PC-3 (cell line): ENCODE data around the gene ZNF423. TPM values are rescaled to one million over a fixed set of nuclear protein-coding genes. Genes with fewer than 3 reads are reported as not detected.
A peak's percentile ranks its signal among the peaks of the same experiment; 100 is the strongest.

Experiments used
- ATAC-seq: fragments of 200-7000 bp; cut with Tn5 transposase; 2 replicates; pipeline ENCODE4 v1.9.1; 2020; ENCODE audit warnings: mild to moderate bottlenecking, moderate library complexity
- BruUV-seq: library from RNA; stranded (reverse); fragments of 400-500 nt; replicated peaks from 2 replicates; lab custom pipeline; 2021; lab: Mats Ljungman, UMichigan
- CTCF ChIA-PET: fragments of 300-600 bp; sonication (Branson Sonifier 250); formaldehyde crosslinking; loops from one replicate; lab custom pipeline; 2022; ENCODE audit warnings: antibody characterized with exemption; lab: Charles Lee
- POLR2A ChIA-PET: fragments of 300-600 bp; sonication (Branson Sonifier 250); formaldehyde crosslinking; loops from one replicate; lab custom pipeline; 2022; ENCODE audit warnings: antibody characterized with exemption; ENCODE audit not compliant: unreplicated experiment; lab: Charles Lee
- DNase-seq: peaks from one replicate; pipeline ENCODE4 v3.0.0-alpha.2; 2015
- H2AFZ ChIP-seq: fragments of 300-600 bp; sonication (generic); 2 replicates; pipeline ENCODE4 v1.6.0; 2016; ENCODE audit warnings: antibody characterized with exemption, low read length
- H3F3A ChIP-seq: fragments of 300-600 bp; sonication (generic); one replicate; pipeline ENCODE4 v1.6.0; 2017; ENCODE audit warnings: antibody characterized with exemption, low read length, control low read depth, mild to moderate bottlenecking; ENCODE audit not compliant: unreplicated experiment
- H3K27ac ChIP-seq: fragments of 300-600 bp; sonication (generic); 2 replicates; pipeline ENCODE4 v1.5.1; 2016; ENCODE audit warnings: mild to moderate bottlenecking, low read length
- H3K27me3 ChIP-seq: fragments of 300-600 bp; sonication (generic); 2 replicates; pipeline ENCODE4 v1.6.1; 2016; ENCODE audit warnings: low read length, mixed read lengths
- H3K36me3 ChIP-seq: fragments of 300-600 bp; sonication (generic); 2 replicates; pipeline ENCODE4 v1.6.1; 2016; ENCODE audit warnings: low read depth, mixed run types, low read length, mixed read lengths
- H3K4me1 ChIP-seq: fragments of 300-600 bp; sonication (generic); 2 replicates; pipeline ENCODE4 v1.5.1; 2016; ENCODE audit warnings: low read length; ENCODE audit not compliant: insufficient read depth
- H3K4me2 ChIP-seq: fragments of 300-600 bp; sonication (generic); 2 replicates; pipeline ENCODE4 v1.6.0; 2016; ENCODE audit warnings: low read length
- H3K4me3 ChIP-seq: fragments of 300-600 bp; sonication (generic); 2 replicates; pipeline ENCODE4 v1.5.1; 2016; ENCODE audit warnings: mild to moderate bottlenecking, low read length, mixed read lengths
- H3K79me2 ChIP-seq: fragments of 300-600 bp; sonication (generic); 2 replicates; pipeline ENCODE4 v1.6.1; 2017; ENCODE audit warnings: low read length, mixed read lengths
- H3K9ac ChIP-seq: fragments of 300-600 bp; sonication (generic); 2 replicates; pipeline ENCODE4 v1.6.0; 2016; ENCODE audit warnings: mild to moderate bottlenecking, low read length
- H3K9me2 ChIP-seq: fragments of 300-600 bp; sonication (generic); replicated peaks from 2 replicates; pipeline ENCODE4 v1.6.1; 2016; ENCODE audit warnings: mixed run types, low read length, mixed read lengths
- H3K9me3 ChIP-seq: fragments of 300-600 bp; sonication (generic); 2 replicates; pipeline ENCODE4 v1.6.1; 2016; ENCODE audit warnings: low read length, mixed read lengths
- H4K20me1 ChIP-seq: fragments of 300-600 bp; sonication (generic); 2 replicates; pipeline ENCODE4 v1.6.1; 2016; ENCODE audit warnings: low read length, mixed read lengths
- CTCF ChIP-seq: fragments of 300-600 bp; sonication (generic); conservative IDR thresholded peaks from 2 replicates; pipeline ENCODE4 v1.5.1; 2017; ENCODE audit warnings: antibody characterized with exemption, low read depth, mild to moderate bottlenecking, low read length
- EZH2 ChIP-seq: fragments of 300-600 bp; sonication (generic); IDR thresholded peaks from one replicate; pipeline ENCODE4 v1.6.1; 2017; ENCODE audit warnings: antibody characterized with exemption, mild to moderate bottlenecking, low read length; ENCODE audit not compliant: unreplicated experiment
- EZH2phosphoT487 ChIP-seq: fragments of 300-600 bp; sonication (generic); IDR thresholded peaks from 2 replicates; pipeline ENCODE4 v1.6.1; 2018; ENCODE audit warnings: mild to moderate bottlenecking, antibody characterized with exemption, low read length, borderline replicate concordance
- intact Hi-C: fragments of 100-400 bp; cut with micrococcal nuclease; formaldehyde crosslinking; loops from 2 replicates; pipeline ENCODE4 v1.9.0; 2023
- total RNA-seq: library from RNA; depleted of rRNA; stranded (reverse); fragments of >200 nt; gene quantifications from 2 replicates; pipeline ENCODE4 v1.2.3, GENCODE V29; 2014

ZNF423 gene
- total RNA-seq, 1 experiment from 2014 or later, result not detected

- H3K4me3 ChIP-seq, result no peak overlapping the region
- no peak overlapping the region for H3K27ac ChIP-seq
- DNase-seq (no peak), ATAC-seq (no peak)
- ChIA-PET POLR2A (no interaction called here), CTCF (no interaction called here)
- intact Hi-C loops, result no loop called here
- H3K4me2 ChIP-seq, result no peak overlapping the region
- H3K9ac ChIP-seq, result no peak overlapping the region
- H4K20me1 ChIP-seq, result no peaks in the 10 kb centered on the region
- H3K9me2 ChIP-seq, result no peaks in the 10 kb centered on the region
- H3K4me1 ChIP-seq, result no peaks in the 10 kb centered on the region
- BruUV-seq, result no TSS peak
- H3K9me3 ChIP-seq, result no peaks in the 10 kb centered on the region
- H3K79me2 ChIP-seq, result no peaks in the 10 kb centered on the region
- H3F3A ChIP-seq, result no peaks in the 10 kb centered on the region
- H3K27me3 ChIP-seq, result 0 out of 2 replicates have a peak, but pooled peaks cover 3% of the 10 kb centered on the region
- H2AFZ ChIP-seq, result no peak overlapping the region
- TF ChIP-seq CTCF, result no peak
- no peak for TF ChIP-seq EZH2
- no peak for TF ChIP-seq EZH2phosphoT487
- H3K36me3 ChIP-seq, result no peaks in the 10 kb centered on the region
Observed at GRCh38 chr16:49465661-49466528, 390.0 kb downstream of the ZNF423 start.

GRCh38 chr16:49464877-49465504, 390.9 kb downstream of the ZNF423 start:
- H3K4me2 ChIP-seq, result no peak overlapping the region
- no peaks in the 10 kb centered on the region for H3K9me3 ChIP-seq
- 0 out of 2 replicates have a peak, but pooled peaks cover 3% of the 10 kb centered on the region for H3K27me3 ChIP-seq
- ChIA-PET POLR2A (no interaction called here), CTCF (no interaction called here)
- DNase-seq (no peak), ATAC-seq (no peak)
- no peak overlapping the region for H3K9ac ChIP-seq
- H4K20me1 ChIP-seq, result no peaks in the 10 kb centered on the region
- no TSS peak for BruUV-seq
- no peaks in the 10 kb centered on the region for H3K9me2 ChIP-seq
- no peaks in the 10 kb centered on the region for H3F3A ChIP-seq
- no peaks in the 10 kb centered on the region for H3K4me1 ChIP-seq
- H3K79me2 ChIP-seq, result no peaks in the 10 kb centered on the region
- no peak overlapping the region for H3K4me3 ChIP-seq
- H2AFZ ChIP-seq, result no peak overlapping the region
- no peaks in the 10 kb centered on the region for H3K36me3 ChIP-seq
- H3K27ac ChIP-seq, result no peak overlapping the region
- intact Hi-C loops, result no loop called here
- no peak for TF ChIP-seq EZH2phosphoT487
- TF ChIP-seq CTCF, result peak; percentile 26; the same call in 1 of the 2 replicates

- no peaks in the 10 kb centered on the region for H3K4me1 ChIP-seq
- no peak overlapping the region for H2AFZ ChIP-seq
- no peaks in the 10 kb centered on the region for H4K20me1 ChIP-seq
- no peaks in the 10 kb centered on the region for H3K9me3 ChIP-seq
- 0 out of 2 replicates have a peak, but pooled peaks cover 3% of the 10 kb centered on the region for H3K27me3 ChIP-seq
- no peak for TF ChIP-seq EZH2
- no peak for TF ChIP-seq CTCF
- no peak for TF ChIP-seq EZH2phosphoT487
- ChIA-PET POLR2A (no interaction called here), CTCF (no interaction called here)
- H3K4me3 ChIP-seq, result no peak overlapping the region
- no peak overlapping the region for H3K9ac ChIP-seq
- H3K27ac ChIP-seq, result no peak overlapping the region
- H3K79me2 ChIP-seq, result no peaks in the 10 kb centered on the region
- DNase-seq (no peak), ATAC-seq (no peak)
- H3K36me3 ChIP-seq, result no peaks in the 10 kb centered on the region
- no TSS peak for BruUV-seq
- no peaks in the 10 kb centered on the region for H3F3A ChIP-seq
- intact Hi-C loops, result no loop called here
- no peaks in the 10 kb centered on the region for H3K9me2 ChIP-seq
- no peak overlapping the region for H3K4me2 ChIP-seq
Observed at GRCh38 chr16:49464093-49464492, 391.8 kb downstream of the ZNF423 start.
